HG03064 (cell line): ENCODE measurements around the gene COG5.

Experiments used
- ATAC-seq: cut with Tn5 transposase; IDR thresholded peaks from one replicate; pipeline ENCODE4 v1.9.1; 2021; ENCODE audit warnings: low read depth; ENCODE audit not compliant: unreplicated experiment

The COG5 gene

GRCh38 chr7:107526672-107527071, 37.0 kb downstream of the COG5 start:
- no peak for ATAC-seq

GRCh38 chr7:107506674-107507339, 56.9 kb downstream of the COG5 start:
- no peak for ATAC-seq

DNA sequence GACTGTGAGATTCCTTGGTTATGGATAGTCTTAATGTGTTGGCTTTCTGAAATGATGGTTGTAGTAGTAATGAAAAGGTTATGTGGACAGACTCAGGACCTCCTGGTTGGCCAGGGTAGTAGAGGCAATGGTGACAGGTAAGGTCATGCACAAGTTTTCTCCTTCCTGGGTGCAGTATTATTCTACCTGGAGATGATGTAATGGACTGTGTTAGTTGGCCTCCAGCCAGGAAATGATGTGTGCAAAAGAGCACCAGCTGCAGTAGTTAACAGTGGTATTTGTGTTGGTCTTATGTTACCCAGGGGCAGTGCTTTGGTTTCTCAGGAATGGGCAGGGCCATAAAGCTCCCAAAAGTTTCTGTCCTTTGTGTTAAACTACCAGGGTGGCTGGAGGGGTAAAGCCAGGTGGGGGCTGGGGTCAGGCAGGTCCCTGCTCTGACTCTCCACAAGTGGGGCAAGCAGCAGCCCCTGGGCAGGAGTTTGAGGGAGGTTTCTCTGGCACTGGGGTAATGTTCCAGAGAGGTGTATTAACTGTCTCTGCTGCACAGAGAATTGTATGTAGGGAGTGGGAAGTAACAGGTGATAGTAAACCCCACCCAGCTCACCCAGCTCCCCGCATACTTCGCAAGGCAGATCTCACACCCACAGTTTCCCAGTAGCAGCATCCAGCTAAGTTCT, 57.6 kb downstream of the COG5 start:
- no peak for ATAC-seq

DNA sequence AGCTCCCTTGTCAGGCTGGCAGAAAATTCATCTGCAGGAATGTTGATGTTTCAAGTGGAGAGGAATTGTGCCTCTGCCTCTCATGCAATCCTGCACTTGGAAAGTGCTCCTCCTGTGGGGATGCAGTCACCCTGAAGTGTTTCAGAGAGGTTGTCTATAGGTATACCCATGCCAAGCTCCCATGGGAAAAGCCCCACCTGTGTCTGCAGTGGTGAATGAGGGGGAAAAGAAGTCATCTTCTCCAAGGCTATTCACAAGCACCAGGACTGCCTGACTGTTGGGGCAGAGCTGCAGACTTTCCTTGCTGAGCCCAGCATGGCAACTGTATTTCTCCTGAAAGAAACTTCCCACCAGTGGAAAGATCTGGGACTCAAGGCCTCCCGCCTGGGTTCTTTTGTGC, 58.4 kb downstream of the COG5 start:
- no peak for ATAC-seq

DNA sequence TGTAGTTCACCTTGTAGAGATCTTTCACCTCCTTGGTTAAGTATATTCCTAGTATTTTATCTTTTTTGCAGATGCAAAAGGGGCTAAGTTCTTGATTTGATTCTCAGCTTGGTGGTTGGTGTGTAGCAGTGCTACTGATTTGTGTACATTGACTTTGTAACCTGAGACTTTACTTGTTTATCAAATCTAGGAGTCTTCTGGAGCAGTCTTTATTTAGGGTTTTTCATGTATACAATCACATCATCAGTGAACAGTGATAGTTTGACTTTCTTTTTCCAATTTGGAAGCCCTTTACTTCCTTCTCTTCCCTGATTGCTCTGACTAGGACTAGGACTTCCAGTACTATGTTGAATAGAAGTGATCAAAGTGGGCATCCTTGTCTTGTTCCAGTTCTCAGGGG, 60.0 kb downstream of the COG5 start:
- ATAC-seq, result no peak

DNA sequence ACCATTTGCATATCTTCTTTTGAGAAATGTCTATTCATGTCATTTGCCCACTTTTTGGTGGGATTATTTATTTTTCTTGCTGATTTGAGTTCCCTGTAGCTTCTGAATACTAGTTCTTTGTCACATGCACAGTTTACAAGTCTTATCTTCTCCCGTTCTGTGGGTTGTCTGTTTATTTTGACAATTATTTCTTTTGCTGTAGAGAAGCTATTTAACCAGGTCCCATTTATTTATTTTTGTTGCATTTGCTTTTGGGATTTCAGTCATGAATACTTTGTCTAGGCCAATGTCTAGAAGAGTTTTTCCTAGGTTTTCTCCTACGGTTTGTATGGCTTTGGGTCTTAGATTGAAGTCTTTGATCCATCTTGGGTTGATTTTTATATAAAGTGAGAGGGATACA, 60.9 kb downstream of the COG5 start:
- ATAC-seq, result no peak

- ATAC-seq, result no peak
Observed at GRCh38 chr7:107502154-107502553, 61.6 kb downstream of the COG5 start.

- ATAC-seq, result no peak
Observed at GRCh38 chr7:107501593-107501992, 62.1 kb downstream of the COG5 start.

GRCh38 chr7:107499731-107500130, 64.0 kb downstream of the COG5 start:
- ATAC-seq, result no peak

DNA sequence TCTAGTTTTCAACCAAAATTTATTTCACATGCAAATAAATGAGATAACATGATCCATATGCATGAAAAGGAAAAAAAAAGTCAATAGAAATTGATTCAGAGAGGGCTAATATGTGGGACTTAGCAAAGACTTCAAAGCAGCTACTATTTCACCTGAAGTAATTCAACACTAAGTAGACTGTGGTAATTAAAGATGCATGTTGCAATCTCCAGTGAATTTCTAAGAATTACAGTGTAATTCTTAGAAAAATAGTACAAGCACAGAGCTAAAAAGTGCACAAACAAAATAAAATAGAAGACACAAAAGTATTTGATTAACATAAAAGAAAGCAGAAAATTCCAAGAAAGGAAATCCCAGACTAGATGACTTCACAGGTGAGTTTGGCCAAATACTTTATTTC, 68.2 kb downstream of the COG5 start:
- ATAC-seq, result no peak

GRCh38 chr7:107494884-107495283, 68.8 kb downstream of the COG5 start:
- no peak for ATAC-seq

DNA sequence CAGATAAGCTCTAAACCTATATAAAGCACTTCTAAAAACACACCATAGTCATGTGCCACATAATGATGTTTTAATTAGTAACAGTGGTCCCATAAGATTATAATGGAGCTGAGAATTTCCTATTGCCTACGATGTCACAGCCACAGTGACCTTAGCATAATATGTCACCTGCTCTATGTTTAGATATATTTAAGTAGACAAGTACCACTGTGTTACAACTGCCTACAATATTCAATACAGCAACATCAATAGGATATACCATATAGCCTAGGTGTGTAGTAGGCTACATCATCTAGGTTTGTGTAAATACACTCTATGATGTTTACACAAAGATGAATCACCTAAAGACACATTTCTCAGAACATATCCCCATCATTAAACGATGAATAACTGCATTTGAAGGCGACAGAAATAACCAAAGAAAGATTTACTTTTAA, 69.4 kb downstream of the COG5 start:
- no peak for ATAC-seq

GRCh38 chr7:107492875-107493274, 70.8 kb downstream of the COG5 start:
- no peak for ATAC-seq

DNA sequence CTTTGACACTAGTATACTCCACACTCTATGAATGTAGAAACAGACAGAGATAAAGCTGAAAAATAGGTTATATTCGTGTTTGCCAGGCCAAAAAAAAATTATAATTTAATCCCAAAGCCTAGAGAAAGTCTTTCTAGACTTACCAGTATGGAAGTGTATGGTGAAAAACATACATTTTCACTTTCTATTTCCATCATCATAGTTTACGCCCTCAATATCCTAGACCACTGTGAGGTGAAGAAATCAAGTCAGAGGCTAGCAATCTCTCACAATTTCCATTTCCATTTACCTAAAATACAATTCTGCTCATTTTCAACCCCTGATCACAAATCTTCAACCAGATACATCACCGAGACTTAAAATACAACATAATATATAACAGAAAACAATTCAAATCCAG, 77.7 kb downstream of the COG5 start:
- no peak for ATAC-seq

- ATAC-seq, result no peak
Observed at GRCh38 chr7:107482571-107482970, 81.1 kb downstream of the COG5 start.

DNA sequence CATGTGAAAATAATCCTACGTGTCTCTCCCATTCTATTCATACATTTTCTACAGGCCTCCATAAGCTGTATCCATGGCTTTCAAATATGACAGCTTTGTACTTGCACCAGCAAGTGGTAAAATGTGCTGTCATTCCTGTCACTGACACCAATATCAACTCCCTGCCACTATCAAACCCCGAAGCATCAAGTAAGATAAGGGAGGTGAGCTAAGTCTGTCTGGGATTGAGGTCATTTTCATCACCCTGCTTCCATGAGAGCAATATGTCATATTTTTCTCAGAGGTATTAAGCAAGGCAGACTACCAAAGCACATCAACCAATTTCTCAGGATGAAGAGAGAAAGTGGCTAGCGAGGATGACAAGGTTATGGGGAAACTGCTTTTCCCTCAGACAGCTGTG, 82.8 kb downstream of the COG5 start:
- no peak for ATAC-seq

- no peak for ATAC-seq
Observed at GRCh38 chr7:107479303-107479702, 84.4 kb downstream of the COG5 start.

DNA sequence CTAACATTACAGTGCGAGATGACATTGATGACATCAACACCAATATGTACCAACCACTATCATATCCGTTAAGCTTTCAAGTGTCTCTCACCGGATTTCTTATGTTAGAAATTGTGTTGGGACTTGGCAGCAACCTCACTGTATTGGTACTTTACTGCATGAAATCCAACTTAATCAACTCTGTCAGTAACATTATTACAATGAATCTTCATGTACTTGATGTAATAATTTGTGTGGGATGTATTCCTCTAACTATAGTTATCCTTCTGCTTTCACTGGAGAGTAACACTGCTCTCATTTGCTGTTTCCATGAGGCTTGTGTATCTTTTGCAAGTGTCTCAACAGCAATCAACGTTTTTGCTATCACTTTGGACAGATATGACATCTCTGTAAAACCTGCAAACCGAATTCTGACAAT, 89.6 kb downstream of the COG5 start:
- ATAC-seq, result no peak

GRCh38 chr7:107472116-107472515, 91.6 kb downstream of the COG5 start:
- no peak for ATAC-seq

- ATAC-seq, result no peak
Observed at GRCh38 chr7:107471292-107472070, 92.2 kb downstream of the COG5 start.

DNA sequence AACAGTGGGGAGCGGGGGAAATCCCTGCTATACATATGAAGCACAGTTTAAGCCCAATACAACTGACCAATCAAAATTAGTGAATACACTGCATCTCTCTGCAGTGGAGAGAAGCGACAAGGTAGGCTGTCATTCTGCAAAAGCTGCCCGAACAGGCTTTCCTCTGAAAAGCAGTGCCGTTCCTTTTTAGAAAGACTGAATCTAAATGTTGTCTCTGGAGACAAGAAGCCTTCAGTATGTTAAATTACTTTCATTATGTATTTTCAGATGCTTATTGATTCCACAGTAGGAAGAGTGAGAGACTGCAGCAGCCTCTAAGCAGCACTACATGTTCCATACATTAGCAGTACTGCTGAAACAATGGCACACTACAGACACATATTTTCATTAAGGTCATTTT, 93.8 kb downstream of the COG5 start, which contains the start of gene GPR22:
TSS of gene GPR22 (plus strand) at position 129 of the 400 bp plus-strand sequence. CDS start 4,004 bp downstream, outside the sequence.
- ATAC-seq, result no peak
